HG03103 (cell line): Measurements from ENCODE around the gene CLMP.
"Not testable (repeated sequence)": the region's sequence is repeated elsewhere in the genome, so short reads cannot be mapped to it uniquely, and the experiment has no call there.

ENCODE experiments used
- ATAC-seq: cut with Tn5 transposase; IDR thresholded peaks from one replicate; pipeline ENCODE4 v1.9.1; 2021; ENCODE audit warnings: low read depth; ENCODE audit not compliant: unreplicated experiment

The CLMP gene

DNA sequence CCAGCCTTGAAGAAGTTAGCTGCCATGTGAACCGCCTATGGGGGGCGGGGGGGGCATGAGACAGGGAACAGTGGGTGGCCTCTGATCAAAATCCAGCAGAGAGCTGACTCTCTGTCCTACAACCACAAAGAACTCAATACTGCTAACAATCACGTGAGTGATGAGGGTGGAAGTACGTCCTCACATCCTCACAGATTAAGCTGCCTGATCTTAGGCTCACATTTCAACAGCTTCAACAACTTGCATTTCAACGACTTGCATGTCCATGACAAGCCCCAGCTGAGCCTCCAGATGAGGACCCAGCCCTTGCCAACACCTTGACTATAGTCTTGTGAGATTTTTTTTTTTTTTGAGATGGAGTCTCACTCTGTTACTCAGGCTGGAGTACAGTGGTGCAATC is 51.6 kb downstream of the CLMP start:
- no peak for ATAC-seq

GRCh38 chr11:123139206-123139605 is 55.8 kb downstream of the CLMP start:
- no peak for ATAC-seq

DNA sequence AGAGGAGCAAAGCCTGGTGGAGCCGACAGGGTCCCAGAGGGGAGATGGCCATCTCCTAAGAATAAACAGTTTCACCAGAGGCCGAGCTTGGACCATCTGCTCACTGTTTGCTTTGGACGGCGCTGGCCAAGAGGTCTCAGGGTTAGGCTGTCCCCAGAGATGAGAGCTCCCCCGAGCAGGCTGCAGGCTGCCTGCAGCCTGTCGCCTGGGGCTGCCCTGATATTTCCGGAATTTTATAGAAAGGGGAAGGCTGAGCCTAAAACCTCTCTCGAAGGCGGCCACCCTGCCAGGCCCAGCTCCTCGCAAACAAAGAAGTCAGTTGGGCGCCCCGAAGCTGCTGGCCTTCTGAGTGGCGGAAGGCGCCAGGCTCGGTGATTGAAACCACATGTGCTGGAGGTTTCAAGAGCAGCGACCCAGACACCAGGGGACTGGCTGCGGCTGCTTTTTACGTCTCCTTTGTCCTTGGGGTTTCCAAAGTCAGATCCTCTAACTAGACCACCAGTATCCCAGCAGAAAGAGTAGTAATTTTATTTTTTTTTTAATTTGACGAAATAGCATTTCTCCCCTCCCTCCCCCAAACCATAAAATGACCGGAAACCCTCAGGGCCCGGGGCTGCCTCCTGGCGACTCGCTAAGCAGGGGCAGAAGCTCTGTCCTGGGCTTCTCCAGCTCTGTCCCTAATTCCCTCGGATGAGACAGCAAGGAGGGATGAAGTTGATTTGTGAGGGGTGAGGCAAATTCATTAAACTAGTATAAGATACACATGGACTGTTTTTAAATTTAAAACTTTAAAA is 57.4 kb downstream of the CLMP start:
- ATAC-seq, result no peak

- ATAC-seq, result no peak
Observed at GRCh38 chr11:123135863-123136446, 59.1 kb downstream of the CLMP start.

DNA sequence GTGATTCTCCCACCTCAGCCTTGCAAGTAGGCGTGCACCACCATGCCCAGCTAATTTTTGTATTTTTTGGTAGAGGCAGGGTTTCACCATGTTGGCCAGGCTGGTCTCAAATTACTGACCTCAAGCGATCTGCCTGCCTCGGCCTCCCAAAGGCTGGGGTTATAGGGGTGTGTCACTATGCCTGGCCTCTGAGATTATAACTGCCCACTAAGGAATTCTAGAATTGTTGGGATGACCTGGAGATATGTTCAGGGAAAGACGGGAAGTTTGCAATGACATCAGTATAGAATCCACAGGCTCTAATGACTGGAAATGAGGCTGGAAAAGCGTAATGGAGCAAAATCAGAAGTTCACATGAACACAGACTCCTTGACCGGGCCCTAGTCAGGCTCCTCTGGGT is 62.2 kb downstream of the CLMP start:
- ATAC-seq, result no peak

- not testable (repeated sequence) for ATAC-seq
Observed at GRCh38 chr11:123132034-123132766, 62.8 kb downstream of the CLMP start.

DNA sequence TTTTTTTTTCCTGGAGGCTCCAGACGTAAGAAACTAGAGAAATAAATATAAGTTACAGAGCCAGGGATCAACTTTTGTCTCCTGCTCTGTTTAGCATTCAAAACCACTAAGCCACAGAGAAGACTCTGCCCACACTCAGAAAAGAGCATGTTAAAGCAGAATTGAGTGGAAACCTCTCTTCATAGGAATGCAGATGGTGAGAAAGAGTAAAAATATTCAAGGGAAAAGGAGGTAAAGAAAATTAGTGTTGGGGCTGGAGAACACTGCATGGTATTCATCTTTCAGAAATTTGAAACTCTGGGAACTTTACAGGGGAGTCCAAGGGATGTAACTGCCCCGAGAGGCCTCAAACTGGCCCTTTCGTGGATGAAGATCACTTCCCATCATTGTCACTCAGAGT is 65.1 kb downstream of the CLMP start:
- no peak for ATAC-seq

- no peak for ATAC-seq
Observed at GRCh38 chr11:123125169-123125568, 69.9 kb downstream of the CLMP start.

DNA sequence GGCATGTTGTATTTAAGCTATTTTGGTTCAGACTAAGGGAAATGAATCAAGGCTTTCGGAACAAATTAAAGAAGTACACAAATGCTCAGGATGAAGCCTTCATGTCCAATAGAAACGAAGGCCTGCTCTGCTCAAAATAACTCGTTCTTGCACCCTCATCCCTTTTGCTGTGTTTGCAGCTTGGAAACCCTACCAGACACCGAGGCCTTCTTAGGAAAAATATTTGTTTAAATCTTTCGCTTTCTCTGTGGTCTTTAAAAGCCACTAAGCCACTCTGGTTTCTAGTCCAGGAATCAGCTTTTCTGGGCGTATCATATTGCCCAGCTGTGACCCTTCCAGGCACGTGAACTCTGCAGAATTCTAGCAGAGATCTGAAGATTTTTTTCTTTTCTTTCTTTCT is 72.2 kb downstream of the CLMP start:
- no peak for ATAC-seq

GRCh38 chr11:123122341-123122740 is 72.7 kb downstream of the CLMP start:
- no peak for ATAC-seq

DNA sequence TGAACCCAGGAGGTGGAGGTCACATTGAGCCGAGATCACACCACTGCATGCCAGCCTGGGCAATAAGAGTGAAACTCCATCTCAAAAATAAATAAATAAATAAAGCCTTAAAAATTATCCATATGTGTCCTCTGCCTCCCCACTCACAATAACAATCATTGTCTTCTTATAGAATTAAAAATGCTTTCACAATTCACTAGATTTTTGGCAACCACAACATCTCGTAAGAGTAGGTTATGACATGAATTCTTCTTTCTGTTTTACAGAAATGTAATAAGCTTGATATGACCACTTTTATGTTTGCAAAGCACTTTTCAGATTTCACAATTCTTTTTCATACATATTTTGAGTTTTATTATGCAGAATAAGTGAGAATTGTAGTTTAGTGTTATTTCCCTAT is 78.6 kb downstream of the CLMP start:
- no peak for ATAC-seq

DNA sequence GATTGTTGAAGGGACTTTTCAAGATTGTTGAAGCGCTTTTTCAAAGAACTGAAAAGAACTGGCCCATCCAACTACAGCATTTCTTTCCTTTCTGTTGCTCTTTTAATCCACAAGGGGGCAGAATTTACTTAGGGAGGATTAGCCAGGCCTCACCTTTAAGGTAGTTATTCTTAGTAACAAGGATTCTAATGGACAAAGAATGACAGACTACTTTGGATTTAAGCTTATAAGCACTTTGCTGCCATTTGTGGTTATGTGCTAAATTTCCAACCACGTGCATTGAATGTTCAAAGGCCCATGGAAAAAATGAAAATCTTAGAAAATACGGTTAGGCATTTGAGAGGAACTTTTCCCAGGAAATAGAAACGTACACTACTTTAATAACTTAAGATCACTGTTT is 83.6 kb downstream of the CLMP start:
- no peak for ATAC-seq

GRCh38 chr11:123110397-123110796 is 84.7 kb downstream of the CLMP start:
- no peak for ATAC-seq

DNA sequence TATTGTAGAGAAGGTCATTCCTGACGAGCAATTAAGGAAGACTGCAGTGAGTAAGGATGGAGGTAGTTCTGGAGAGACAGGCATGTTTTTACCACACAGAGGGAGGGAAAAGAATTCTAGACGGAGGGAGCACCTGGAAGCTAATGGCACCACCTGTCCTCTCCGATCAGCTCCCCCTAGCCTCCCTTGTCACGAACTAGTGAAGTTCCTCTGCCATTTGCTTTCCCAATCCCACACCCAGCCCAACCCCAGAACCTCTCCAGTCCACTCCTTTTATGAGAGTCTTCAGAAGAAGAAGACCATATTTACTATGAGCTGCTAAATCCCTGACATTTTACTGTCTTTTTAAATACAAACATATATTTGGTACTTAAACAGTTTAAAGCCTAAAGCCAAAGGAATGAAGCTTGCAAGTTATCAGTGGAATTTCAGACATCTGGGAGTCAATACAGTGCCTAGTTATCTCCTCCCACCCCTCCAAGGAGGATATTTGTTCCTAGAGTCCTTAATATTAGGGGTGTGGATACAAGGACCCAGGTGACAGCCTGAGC is 87.0 kb downstream of the CLMP start:
- ATAC-seq, result no peak

DNA sequence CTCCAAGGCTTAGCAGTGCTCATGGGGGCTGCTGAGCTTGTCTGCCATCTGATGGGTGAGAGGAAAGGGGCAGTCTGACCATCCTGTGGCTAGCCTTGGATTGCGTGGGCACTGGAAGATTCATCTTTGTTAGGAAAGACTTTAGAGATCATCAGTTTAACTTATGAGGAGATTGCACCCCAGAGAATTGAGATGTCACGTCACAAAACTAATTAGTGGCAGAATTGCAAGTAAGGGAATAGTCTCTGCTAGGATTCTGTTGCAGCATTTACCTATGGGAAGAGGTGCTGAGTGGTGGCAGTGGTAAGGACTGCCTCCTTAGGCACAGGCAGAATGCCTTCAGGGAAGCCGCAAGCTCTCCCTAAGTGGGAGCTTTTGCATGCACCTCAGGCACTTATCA is 90.4 kb downstream of the CLMP start:
- no peak for ATAC-seq

DNA sequence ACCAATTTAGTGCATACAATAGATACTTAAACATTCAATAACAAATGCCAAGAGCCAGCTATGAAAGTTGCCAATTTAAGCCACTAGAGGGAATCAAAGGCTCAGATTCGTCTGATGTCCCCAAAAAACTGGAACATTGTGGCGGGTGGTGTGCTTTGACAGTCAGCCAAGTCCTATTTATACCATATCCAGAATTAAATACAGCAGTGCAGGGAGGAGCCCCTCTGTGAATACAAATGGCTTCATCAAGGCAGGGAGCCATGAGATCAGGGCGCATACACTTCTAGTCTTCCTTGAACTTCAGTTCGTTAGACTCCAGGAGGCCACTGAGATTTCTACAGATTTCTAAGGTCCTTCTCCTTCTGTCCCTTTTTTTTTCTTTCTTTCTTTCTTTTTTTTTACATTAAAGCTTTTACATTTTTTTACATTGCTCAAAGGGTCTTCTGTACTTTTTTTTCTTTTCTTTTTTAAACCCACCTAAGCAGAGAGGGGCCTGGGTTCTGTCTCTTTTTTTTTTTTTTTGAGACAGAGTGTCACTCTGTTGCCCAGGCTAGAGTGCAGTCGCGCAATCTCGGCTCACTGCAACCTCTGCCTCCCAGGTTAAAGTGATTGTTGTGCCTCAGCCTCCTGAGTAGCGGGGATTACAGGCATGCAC is 91.6 kb downstream of the CLMP start:
- no peak for ATAC-seq

DNA sequence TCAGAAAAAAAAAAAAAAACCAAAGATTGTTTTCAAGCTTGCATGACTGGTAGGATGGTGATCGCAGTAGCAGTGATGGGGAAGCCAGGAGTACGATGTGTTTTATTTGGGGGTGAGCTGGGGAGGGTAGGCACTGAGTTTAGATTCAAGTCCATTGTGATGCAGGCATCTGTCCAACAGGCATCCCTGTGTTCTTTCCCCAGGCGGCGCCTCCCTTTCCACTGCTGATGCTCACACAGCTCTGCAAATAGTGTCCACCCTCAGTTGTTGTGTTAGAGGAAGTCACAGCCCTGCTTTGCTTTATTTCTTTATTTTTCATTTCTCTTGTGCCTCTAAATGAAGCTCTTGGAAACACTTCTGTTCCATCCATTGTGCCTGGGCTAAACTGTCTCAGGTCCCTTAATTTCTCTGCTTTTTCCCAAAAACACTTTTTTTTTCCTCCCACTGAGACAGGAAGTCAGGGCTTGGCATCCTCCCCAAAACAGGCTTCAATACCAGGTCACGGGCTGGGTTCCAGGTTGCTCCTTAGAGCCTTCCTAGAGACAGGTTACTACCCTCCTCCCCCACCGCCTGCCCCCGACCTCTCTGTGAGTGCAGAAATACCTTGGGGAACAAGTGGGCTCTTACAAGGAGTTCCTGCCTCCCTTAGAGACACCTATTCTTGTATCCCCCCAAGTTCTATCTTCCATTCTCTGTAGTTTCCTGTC is 94.5 kb downstream of the CLMP start:
- no peak for ATAC-seq

- ATAC-seq, result no peak
Observed at GRCh38 chr11:123098990-123099389, 96.1 kb downstream of the CLMP start.

GRCh38 chr11:123093739-123094138 is 101.3 kb downstream of the CLMP start:
- no peak for ATAC-seq

DNA sequence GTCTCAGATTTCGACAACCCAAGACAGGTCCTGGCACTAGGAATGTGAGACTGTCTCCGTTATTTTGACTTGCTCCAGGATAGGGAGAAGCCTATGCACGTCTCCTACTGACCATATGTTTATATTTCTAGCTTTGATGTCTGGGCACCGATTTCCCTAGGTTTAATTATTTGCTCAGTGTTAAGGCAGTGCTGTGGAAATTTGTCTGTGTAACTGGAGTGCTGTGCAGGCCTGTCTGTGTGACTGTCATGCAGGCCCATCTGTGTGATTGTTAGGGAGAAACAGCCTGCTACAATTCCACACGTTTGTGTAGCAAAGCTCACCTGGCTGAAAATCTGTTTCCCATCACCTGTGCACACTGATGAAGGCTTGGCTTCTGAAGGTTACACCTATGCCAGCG is 103.5 kb downstream of the CLMP start:
- no peak for ATAC-seq
